Measurements from ENCODE around the gene RIPK4. TPM values are rescaled to one million over a fixed set of nuclear protein-coding genes. Genes with fewer than 3 reads are reported as not detected.

The RIPK4 gene
- total RNA-seq, 1 donor from 2014 or later = 1.8 TPM

DNA sequence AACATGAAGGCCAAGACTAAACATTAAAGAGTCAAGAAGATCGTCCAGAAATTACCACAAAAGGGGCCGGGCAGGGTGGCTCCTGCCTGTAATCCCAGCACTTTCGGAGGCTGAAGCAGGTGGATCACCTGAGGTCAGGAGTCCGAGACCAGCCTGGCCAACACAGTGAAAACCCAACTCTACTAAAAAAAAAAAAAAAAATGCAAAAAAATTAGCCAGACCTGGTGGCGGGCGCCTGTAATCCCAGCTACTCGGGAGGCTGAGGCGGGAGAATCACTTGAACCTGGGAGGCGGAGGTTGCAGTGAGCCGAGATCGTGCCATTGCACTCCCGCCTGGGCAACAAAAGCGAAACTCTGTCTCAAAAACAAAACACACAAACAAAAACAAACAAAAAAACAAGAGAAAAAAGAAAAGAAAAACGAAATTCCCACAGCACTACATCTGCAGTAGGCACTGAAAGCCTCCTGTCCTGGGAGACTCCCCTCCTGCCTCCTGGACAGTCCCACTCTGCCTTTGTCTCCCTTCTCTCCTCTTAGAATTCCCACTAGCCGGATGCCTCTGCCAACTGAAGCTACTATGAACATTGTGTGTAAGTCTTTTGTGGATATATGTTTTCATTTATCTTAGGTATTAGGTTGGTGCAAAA lies 17.7 kb upstream of the RIPK4 start:
- Mint-ChIP-seq H3K36me3 (ENCODE audit: low read depth, unreplicated experiment) (no peaks in the 10 kb centered on the region), H3K4me3 (ENCODE audit: unreplicated experiment) (no peak overlapping the region), H3K27ac (ENCODE audit: unreplicated experiment) (no peak overlapping the region), H3K4me1 (ENCODE audit: low read depth, unreplicated experiment) (peaks cover 11% of the 10 kb centered on the region), H3K27me3 (ENCODE audit: low read depth, unreplicated experiment) (peaks cover 6% of the 10 kb centered on the region), H3K9me3 (ENCODE audit: unreplicated experiment) (no peaks in the 10 kb centered on the region)
- no peak overlapping the region for H3K4me3 ChIP-seq (ENCODE audit: insufficient read depth, low read depth, low read length)
- H3K4me1 ChIP-seq (ENCODE audit: insufficient read depth, low read length) = no peaks in the 10 kb centered on the region
- H3K9ac ChIP-seq (ENCODE audit: low read length) = no peak overlapping the region
- no peaks in the 10 kb centered on the region for H3K79me2 ChIP-seq (ENCODE audit: insufficient read depth, low read length)
- no peak overlapping the region for H3K27ac ChIP-seq (ENCODE audit: low read depth, low read length)
- FAIRE-seq = no peak
- H2AFZ ChIP-seq (ENCODE audit: low read depth, low read length) = no peak overlapping the region
- H3K36me3 ChIP-seq (ENCODE audit: insufficient read depth, low read length) = no peaks in the 10 kb centered on the region
- no peaks in the 10 kb centered on the region for H4K20me1 ChIP-seq (ENCODE audit: insufficient read depth, low read length)
- peaks cover 16% of the 10 kb centered on the region for H3K27me3 ChIP-seq (ENCODE audit: insufficient read depth, low read length)
- no peak overlapping the region for H3K4me2 ChIP-seq (ENCODE audit: low read length)
- no peaks in the 10 kb centered on the region for H3K9me3 ChIP-seq (ENCODE audit: insufficient read depth, low read depth, low read length)
- no peak for DNase-seq (ENCODE audit: low read depth)
- TF ChIP-seq EZH2 (IDR thresholded peaks at IDR 0.05; ENCODE audit: insufficient read depth, low read length) (no peak), CTCF (IDR thresholded peaks at IDR 0.05; ENCODE audit: insufficient read depth, low read depth, low read length) (no peak)

DNA sequence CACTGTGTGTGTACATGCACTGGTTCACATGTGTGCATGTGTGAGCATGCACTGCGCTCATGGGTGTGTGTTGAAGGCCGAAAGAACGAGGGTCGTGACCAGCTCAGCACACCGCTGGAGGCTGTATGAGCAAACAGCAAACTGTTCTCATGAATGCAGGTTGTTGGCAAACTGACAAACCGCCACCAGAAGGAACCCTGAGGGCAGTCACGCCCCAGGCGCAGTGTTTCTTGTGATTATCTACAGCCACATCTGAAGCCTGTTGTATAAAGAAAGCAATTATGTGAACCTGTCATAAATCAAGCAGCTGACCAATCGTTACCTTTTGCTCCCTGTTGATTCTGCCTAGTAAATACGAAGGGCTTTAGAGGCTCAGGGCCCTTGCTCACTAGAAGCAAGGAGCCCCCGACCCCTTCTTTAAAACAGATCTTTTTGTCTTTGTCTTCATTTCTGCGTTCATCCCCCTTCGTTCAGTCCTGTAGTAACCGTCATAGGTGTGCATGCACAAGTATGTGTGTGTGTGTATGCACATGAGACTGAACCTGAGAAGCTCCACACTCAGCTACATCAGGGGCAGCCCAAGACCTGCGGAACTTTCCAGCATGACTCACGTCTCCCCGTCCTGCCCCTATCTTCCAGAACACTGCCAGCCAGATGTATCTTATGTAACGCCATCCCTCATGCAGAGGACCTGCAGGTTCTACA lies 16.8 kb upstream of the RIPK4 start:
- no peak for FAIRE-seq

More for the DNA sequence above, 16.8 kb upstream of the RIPK4 start:
- Histone ChIP-seq H3K36me3 (ENCODE audit: insufficient read depth, low read length) (no peaks in the 10 kb centered on the region), H3K4me1 (ENCODE audit: insufficient read depth, low read length) (no peaks in the 10 kb centered on the region), H3K4me3 (ENCODE audit: insufficient read depth, low read depth, low read length) (no peak overlapping the region), H4K20me1 (ENCODE audit: insufficient read depth, low read length) (no peaks in the 10 kb centered on the region), H3K27me3 (ENCODE audit: insufficient read depth, low read length) (peaks cover 19% of the 10 kb centered on the region), H3K27ac (ENCODE audit: low read depth, low read length) (no peak overlapping the region), H3K4me2 (ENCODE audit: low read length) (no peak overlapping the region), H3K9me3 (ENCODE audit: insufficient read depth, low read depth, low read length) (no peaks in the 10 kb centered on the region), H3K79me2 (ENCODE audit: insufficient read depth, low read length) (no peaks in the 10 kb centered on the region), H2AFZ (ENCODE audit: low read depth, low read length) (no peak overlapping the region), H3K9ac (ENCODE audit: low read length) (no peak overlapping the region)
- peak; percentile 51 for DNase-seq (ENCODE audit: low read depth)
- no peak overlapping the region for H3K4me3 Mint-ChIP-seq (ENCODE audit: unreplicated experiment)
- TF ChIP-seq CTCF (IDR thresholded peaks at IDR 0.05; ENCODE audit: insufficient read depth, low read depth, low read length) (no peak), EZH2 (IDR thresholded peaks at IDR 0.05; ENCODE audit: insufficient read depth, low read length) (no peak)
- no peaks in the 10 kb centered on the region for H3K36me3 Mint-ChIP-seq (ENCODE audit: low read depth, unreplicated experiment)
- H3K9me3 Mint-ChIP-seq (ENCODE audit: unreplicated experiment) = no peaks in the 10 kb centered on the region
- H3K27ac Mint-ChIP-seq (ENCODE audit: unreplicated experiment) = peak overlapping the region; percentile 62
- peaks cover 7% of the 10 kb centered on the region for H3K27me3 Mint-ChIP-seq (ENCODE audit: low read depth, unreplicated experiment)
- H3K4me1 Mint-ChIP-seq (ENCODE audit: low read depth, unreplicated experiment) = peaks cover 11% of the 10 kb centered on the region
